MM.1S (cell line): Measurements from ENCODE around the gene THOC2.

Experiments
- CTCF ChIP-seq: fragments of 300-600 bp; sonication (generic); IDR thresholded peaks from 2 replicates; pipeline ENCODE4 v1.5.1; 2016; ENCODE audit warnings: antibody characterized with exemption, low read length, mixed read lengths
- EZH2 ChIP-seq: fragments of 300-600 bp; sonication (generic); optimal IDR thresholded peaks from 2 replicates; pipeline ENCODE3; 2017; ENCODE audit warnings: low read depth, mild to moderate bottlenecking, antibody characterized with exemption, low read length, mixed read lengths

DNA sequence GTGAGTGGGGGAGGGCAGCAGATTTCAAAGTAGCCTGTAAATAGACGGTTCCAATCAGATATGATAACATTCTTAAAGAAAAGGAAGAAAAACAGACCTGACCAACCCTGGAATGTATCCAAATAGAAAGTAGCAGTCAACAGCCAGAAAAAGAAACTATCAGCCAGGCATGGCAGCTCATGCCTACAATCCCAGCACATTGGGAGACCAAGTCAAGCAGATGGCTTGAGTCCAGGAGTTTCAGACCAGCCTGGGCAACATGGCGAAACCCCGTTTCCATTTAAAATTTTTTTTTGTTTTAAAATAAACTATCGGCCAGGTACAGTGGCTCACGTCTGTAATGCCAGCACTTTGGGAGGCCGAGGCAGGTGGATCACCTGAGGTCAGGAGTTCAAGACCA, 125.0 kb downstream of the THOC2 start:
- TF ChIP-seq CTCF (no peak), EZH2 (no peak)
